GM12878 (cell line): Measurements from ENCODE around the gene MYB. TPM values are rescaled to one million over a fixed set of nuclear protein-coding genes. Genes with fewer than 3 reads are reported as not detected.

Source experiments
- ATAC-seq: fragments of 200-7000 bp; cut with Tn5 transposase; 3 replicates; pipeline ENCODE4 v1.9.1; 2020; ENCODE audit warnings: mild to moderate bottlenecking, moderate library complexity
- BruUV-seq: library from RNA; stranded (reverse); fragments of 400-500 nt; replicated peaks from 2 replicates; lab custom pipeline; 2021; lab: Mats Ljungman, UMichigan
- CTCF ChIA-PET: fragments of 300-600 bp; sonication (Branson Sonifier 250); formaldehyde crosslinking; extraction: SDS; loops from one replicate; lab custom pipeline; 2021; ENCODE audit warnings: inconsistent platforms; lab: Yijun Ruan, JAX
- POLR2A ChIA-PET: fragments of 350-600 bp; formaldehyde crosslinking; extraction: SDS; loops from one replicate; lab custom pipeline; 2021; ENCODE audit warnings: inconsistent platforms; lab: Charles Lee
- RAD21 ChIA-PET: fragments of 300-600 bp; sonication (Branson Sonifier 250); formaldehyde crosslinking; loops from one replicate; lab custom pipeline; 2023; ENCODE audit warnings: antibody characterized with exemption; ENCODE audit not compliant: unreplicated experiment; lab: Charles Lee
- SMC1A ChIA-PET: fragments of 300-600 bp; sonication (Branson Sonifier 250); formaldehyde crosslinking; loops from one replicate; lab custom pipeline; 2023; ENCODE audit not compliant: unreplicated experiment, uncharacterized antibody; lab: Charles Lee
- DNase-seq: peaks from one replicate; pipeline ENCODE4 v3.0.0-alpha.2; 2011; ENCODE audit warnings: low read depth, low spot score
- FAIRE-seq: peaks from 3 replicates; lab custom pipeline; 2011; peaks lifted over from hg19 to GRCh38; lab: Jason Lieb, UNC
- H2AFZ ChIP-seq: 2 replicates; pipeline ENCODE4 v1.6.0; 2011; ENCODE audit warnings: low read depth, low read length, control low read depth; ENCODE audit not compliant: control insufficient read depth
- H3K27ac ChIP-seq: 2 replicates; pipeline ENCODE4 v1.5.1; 2011; ENCODE audit warnings: control low read depth; ENCODE audit not compliant: control insufficient read depth, insufficient read depth
- H3K27me3 ChIP-seq, 2 experiments: replicated peaks in 1 of 2; 2 replicates each; pipeline versions ENCODE4 v1.6.0 to v1.6.1; 2011; ENCODE audit warnings: low read length in 1 of 2; ENCODE audit not compliant: control insufficient read depth in 2 of 2, insufficient read depth in 2 of 2
- H3K36me3 ChIP-seq, 2 experiments: 2 replicates each; pipeline ENCODE4 v1.5.1; 2011; ENCODE audit warnings: low read length in 1 of 2; ENCODE audit not compliant: control insufficient read depth in 2 of 2, insufficient read depth in 2 of 2
- H3K4me1 ChIP-seq: 2 replicates; pipeline ENCODE4 v1.6.1; 2011; ENCODE audit warnings: mild to moderate bottlenecking, low read length, moderate library complexity, mixed read lengths; ENCODE audit not compliant: control insufficient read depth, insufficient read depth
- H3K4me2 ChIP-seq: 2 replicates; pipeline ENCODE4 v1.6.0; 2011; ENCODE audit warnings: control low read depth; ENCODE audit not compliant: control insufficient read depth, insufficient read depth
- H3K4me3 ChIP-seq: fragments of 200-600 bp; sonication (generic); 2 replicates; pipeline ENCODE4 v1.5.1; 2016
- H3K79me2 ChIP-seq: 2 replicates; pipeline ENCODE4 v1.6.0; 2011; ENCODE audit warnings: low read length; ENCODE audit not compliant: control insufficient read depth, insufficient read depth
- H3K9ac ChIP-seq: 2 replicates; pipeline ENCODE4 v1.8.0; 2011; ENCODE audit warnings: low read length, control low read depth, mixed read lengths; ENCODE audit not compliant: control insufficient read depth, insufficient read depth
- H3K9me3 ChIP-seq: replicated peaks from 3 replicates; pipeline ENCODE4 v1.5.1; 2011; ENCODE audit warnings: mild to moderate bottlenecking, low read length; ENCODE audit not compliant: control insufficient read depth, insufficient read depth
- H4K20me1 ChIP-seq: 2 replicates; pipeline ENCODE4 v1.6.0; 2011; ENCODE audit not compliant: control insufficient read depth, insufficient read depth
- GATAD2B ChIP-seq: fragments of 450-650 bp; conservative IDR thresholded peaks from 2 replicates; pipeline ENCODE4 v1.6.1; 2017; ENCODE audit warnings: low read depth, mild to moderate bottlenecking, moderate library complexity
- HDAC2 ChIP-seq: fragments of 200-600 bp; sonication (generic); IDR thresholded peaks from 2 replicates; pipeline ENCODE4 v1.6.1; 2017
- KDM1A ChIP-seq: fragments of 200-600 bp; sonication (generic); IDR thresholded peaks from 2 replicates; pipeline ENCODE4 v1.6.1; 2016; ENCODE audit warnings: borderline replicate concordance
- KLF5 ChIP-seq: fragments of 450-650 bp; IDR thresholded peaks from 2 replicates; pipeline ENCODE4 v1.6.1; 2014; ENCODE audit warnings: mild to moderate bottlenecking; ENCODE audit not compliant: partially characterized antibody
- RAD21 ChIP-seq: IDR thresholded peaks from 2 replicates; pipeline ENCODE4 v1.6.1; 2011; ENCODE audit warnings: mild to moderate bottlenecking, low read depth, low read length, moderate library complexity; ENCODE audit not compliant: insufficient read depth
- SIN3A ChIP-seq: IDR thresholded peaks from 2 replicates; pipeline ENCODE4 v1.6.1; 2012; ENCODE audit warnings: low read depth, low read length, improper control_type of control experiment
- SMAD5 ChIP-seq: IDR thresholded peaks from 2 replicates; pipeline ENCODE4 v1.6.1; 2016; ENCODE audit warnings: antibody characterized with exemption, low read depth
- SRF ChIP-seq, 2 experiments: IDR thresholded peaks; 2 replicates each; pipeline ENCODE4 v1.6.1; 2011; ENCODE audit warnings: low read depth in 2 of 2, low read length in 2 of 2, mild to moderate bottlenecking in 1 of 2, moderate library complexity in 1 of 2
- TCF3 ChIP-seq: IDR thresholded peaks from 2 replicates; pipeline ENCODE4 v1.6.1; 2012; ENCODE audit warnings: low read depth, mild to moderate bottlenecking, low read length, borderline replicate concordance; ENCODE audit not compliant: insufficient read depth
- ZNF384 ChIP-seq: IDR thresholded peaks from 2 replicates; pipeline ENCODE4 v1.6.1; 2012; ENCODE audit warnings: low read depth, mild to moderate bottlenecking, low read length, improper control_type of control experiment, borderline replicate concordance
- WGBS: methylation state at CpG from one replicate; pipeline ENCODE4 v1.1.6; 2016; ENCODE audit warnings: low lambda C conversion rate; ENCODE audit not compliant: insufficient replicate concordance, insufficient coverage; ENCODE audit errors: missing lambda C conversion rate; 5-methylcytosine and 5-hydroxymethylcytosine counted together
- in situ Hi-C: fragments of 300-500 bp; cut with MboI; formaldehyde crosslinking; loops from 9 replicates; pipeline ENCODE4 v1.14.3; 2018; ENCODE audit warnings: mixed read lengths
- intact Hi-C: fragments of 100-400 bp; cut with micrococcal nuclease; formaldehyde crosslinking; loops from one replicate; pipeline ENCODE4 v1.14.2; 2022; ENCODE audit not compliant: unreplicated experiment
- polyA plus RNA-seq, 11 experiments: library from polyadenylated mRNA; depleted of rRNA in 4 of 11; unstranded in 6 of 11; stranded (reverse) in 5 of 11; fragments of >200 nt; fragmentation: Nextera tagmentation in 4 of 11; fragmentation: Illumina TruSeq in 1 of 11; extraction: Ambion mirVana in 4 of 11; extraction: Trizol in 1 of 11; gene quantifications; 1 replicate in 1 of 11; 2 replicates in 10 of 11; pipeline versions ENCODE4 v1.2.1 to v1.2.3, GENCODE V29; 2011 to 2016; ENCODE audit warnings: inconsistent platforms in 2 of 11, missing spikeins in 2 of 11, low read depth in 1 of 11
- total RNA-seq, 4 experiments: library from RNA; depleted of rRNA in 3 of 4; stranded (reverse); fragments of >200 nt in 3 of 4; fragmentation: Illumina TruSeq in 1 of 4; extraction: Trizol in 1 of 4; gene quantifications; 2 replicates each; pipeline versions ENCODE4 v1.2.1 to v1.2.3, GENCODE V29; 2013 to 2021
- TF ChIP-seq, protein P1 (sequence below): fragments of 450-650 bp; conservative IDR thresholded peaks from 2 replicates; pipeline ENCODE4 v1.6.1; 2017; ENCODE audit warnings: mild to moderate bottlenecking, moderate library complexity
- TF ChIP-seq, protein P2 (sequence below): IDR thresholded peaks from 2 replicates; pipeline ENCODE4 v1.6.1; 2012; ENCODE audit warnings: low read depth, low read length, improper control_type of control experiment
- TF ChIP-seq, protein P3 (sequence below): fragments of 450-650 bp; IDR thresholded peaks from 2 replicates; pipeline ENCODE4 v1.6.1; 2016; ENCODE audit warnings: mild to moderate bottlenecking

Gene MYB
- total and polyA plus RNA-seq, 10 of the 15 experiments (the other 5 are each of a cell fraction or from before 2014, with no cell fraction given): 7.0 to 29.8 (median 21.5) TPM

- BruUV-seq: no TSS peak
- ChIA-PET RAD21 (interaction anchor here (0.8 to 8.1 kb wide), 12 partner anchors 14 to 241 kb away, joined by 3 to 98 read pairs (median 8); partner anchors contain the start of gene HBS1L), POLR2A (interaction anchor here (1.1 to 5.3 kb wide), 9 partner anchors 18 to 193 kb away, joined by 3 to 52 read pairs (median 7); no protein-coding TSS in a partner anchor), CTCF (interaction anchor here (1.2 to 12.3 kb wide), 6 partner anchors 19 to 141 kb away, joined by 3 to 149 read pairs (median 20); no protein-coding TSS in a partner anchor), SMC1A (interaction anchor here (0.6 to 12.3 kb wide), 14 partner anchors 13 to 1108 kb away, joined by 3 to 133 read pairs (median 6); partner anchors contain the start of gene BCLAF1)
- in situ Hi-C loops (loop anchor here (5.0 kb wide), 1 partner anchor 169 kb away; no protein-coding TSS in a partner anchor), intact Hi-C loops (loop anchor here (2.0 to 5.0 kb wide), 4 partner anchors 129 to 179 kb away; partner anchors contain the start of gene HBS1L)
- FAIRE-seq: no peak
- no peak for TF ChIP-seq KDM1A
- no peak for TF ChIP-seq ZNF384
- TF ChIP-seq KLF5: no peak
- TF ChIP-seq SMAD5: no peak
- TF ChIP-seq, protein P1, sequence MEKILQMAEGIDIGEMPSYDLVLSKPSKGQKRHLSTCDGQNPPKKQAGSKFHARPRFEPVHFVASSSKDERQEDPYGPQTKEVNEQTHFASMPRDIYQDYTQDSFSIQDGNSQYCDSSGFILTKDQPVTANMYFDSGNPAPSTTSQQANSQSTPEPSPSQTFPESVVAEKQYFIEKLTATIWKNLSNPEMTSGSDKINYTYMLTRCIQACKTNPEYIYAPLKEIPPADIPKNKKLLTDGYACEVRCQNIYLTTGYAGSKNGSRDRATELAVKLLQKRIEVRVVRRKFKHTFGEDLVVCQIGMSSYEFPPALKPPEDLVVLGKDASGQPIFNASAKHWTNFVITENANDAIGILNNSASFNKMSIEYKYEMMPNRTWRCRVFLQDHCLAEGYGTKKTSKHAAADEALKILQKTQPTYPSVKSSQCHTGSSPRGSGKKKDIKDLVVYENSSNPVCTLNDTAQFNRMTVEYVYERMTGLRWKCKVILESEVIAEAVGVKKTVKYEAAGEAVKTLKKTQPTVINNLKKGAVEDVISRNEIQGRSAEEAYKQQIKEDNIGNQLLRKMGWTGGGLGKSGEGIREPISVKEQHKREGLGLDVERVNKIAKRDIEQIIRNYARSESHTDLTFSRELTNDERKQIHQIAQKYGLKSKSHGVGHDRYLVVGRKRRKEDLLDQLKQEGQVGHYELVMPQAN: peak; percentile 44
- TF ChIP-seq TCF3: no peak
- TF ChIP-seq, protein P2, sequence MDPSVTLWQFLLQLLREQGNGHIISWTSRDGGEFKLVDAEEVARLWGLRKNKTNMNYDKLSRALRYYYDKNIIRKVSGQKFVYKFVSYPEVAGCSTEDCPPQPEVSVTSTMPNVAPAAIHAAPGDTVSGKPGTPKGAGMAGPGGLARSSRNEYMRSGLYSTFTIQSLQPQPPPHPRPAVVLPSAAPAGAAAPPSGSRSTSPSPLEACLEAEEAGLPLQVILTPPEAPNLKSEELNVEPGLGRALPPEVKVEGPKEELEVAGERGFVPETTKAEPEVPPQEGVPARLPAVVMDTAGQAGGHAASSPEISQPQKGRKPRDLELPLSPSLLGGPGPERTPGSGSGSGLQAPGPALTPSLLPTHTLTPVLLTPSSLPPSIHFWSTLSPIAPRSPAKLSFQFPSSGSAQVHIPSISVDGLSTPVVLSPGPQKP: no peak
- peak; percentile 32; the same call in 1 of the 2 replicates for TF ChIP-seq SIN3A
- 0 out of 2 replicates have a peak, but pooled peaks have one; percentile 12 for TF ChIP-seq GATAD2B
- no peak for TF ChIP-seq SRF (IDR thresholded peaks at IDR 0.05; ENCODE audit: low read depth in 2 of 2, low read length in 2 of 2)
- TF ChIP-seq, protein P3, sequence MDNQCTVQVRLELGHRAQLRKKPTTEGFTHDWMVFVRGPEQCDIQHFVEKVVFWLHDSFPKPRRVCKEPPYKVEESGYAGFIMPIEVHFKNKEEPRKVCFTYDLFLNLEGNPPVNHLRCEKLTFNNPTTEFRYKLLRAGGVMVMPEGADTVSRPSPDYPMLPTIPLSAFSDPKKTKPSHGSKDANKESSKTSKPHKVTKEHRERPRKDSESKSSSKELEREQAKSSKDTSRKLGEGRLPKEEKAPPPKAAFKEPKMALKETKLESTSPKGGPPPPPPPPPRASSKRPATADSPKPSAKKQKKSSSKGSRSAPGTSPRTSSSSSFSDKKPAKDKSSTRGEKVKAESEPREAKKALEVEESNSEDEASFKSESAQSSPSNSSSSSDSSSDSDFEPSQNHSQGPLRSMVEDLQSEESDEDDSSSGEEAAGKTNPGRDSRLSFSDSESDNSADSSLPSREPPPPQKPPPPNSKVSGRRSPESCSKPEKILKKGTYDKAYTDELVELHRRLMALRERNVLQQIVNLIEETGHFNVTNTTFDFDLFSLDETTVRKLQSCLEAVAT: 0 out of 2 replicates have a peak, but pooled peaks have one; percentile 14
- no peak for TF ChIP-seq HDAC2
- no peak for TF ChIP-seq RAD21
- DNase-seq: no peak
- Histone ChIP-seq H3K27me3 (no peaks in the 10 kb centered on the region), H3K27ac (peak overlapping the region; percentile 99), H3K79me2 (peaks cover 49% of the 10 kb centered on the region), H3K36me3 (peaks cover 0 to 7% of the 10 kb centered on the region in 2 experiments; a peak in 2 of 4 replicates), H3K4me1 (peaks cover 21% of the 10 kb centered on the region), H2AFZ (peak overlapping the region; percentile 74), H3K9me3 (no peaks in the 10 kb centered on the region), H3K4me2 (peak overlapping the region; percentile 85), H4K20me1 (no peaks in the 10 kb centered on the region), H3K9ac (peak overlapping the region; percentile 71), H3K4me3 (peak overlapping the region; percentile 89)
- WGBS: 2% methylated on average over 62 of the region's 62 CpGs
- ATAC-seq: no peak
Observed at GRCh38 chr6:135181333-135182070, 394 bp downstream of the MYB start.
